ENCODE measurements around the gene LRG1.

DNA sequence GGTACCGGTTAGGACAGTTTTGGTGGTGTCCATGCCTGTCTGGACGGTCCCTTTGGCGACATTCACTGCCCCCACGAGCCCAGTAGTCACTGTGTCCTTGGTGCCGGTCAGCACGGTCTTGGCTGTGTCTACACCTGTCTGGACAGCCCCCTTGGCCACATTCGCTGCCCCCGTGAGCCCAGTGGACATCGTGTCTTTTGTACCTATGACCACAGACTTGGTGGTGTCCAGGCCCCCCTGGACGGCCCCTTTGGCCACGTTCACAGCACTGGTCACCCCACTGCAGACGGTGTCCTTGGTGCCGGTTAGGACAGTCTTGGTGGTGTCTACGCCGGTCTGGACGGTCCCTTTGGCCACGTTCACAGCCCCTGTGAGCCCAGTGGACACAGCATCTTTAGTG lies 27.8 kb downstream of the LRG1 start:
- TF ChIP-seq CTCF (IDR thresholded peaks at IDR 0.05) (no peak), NFATC4 (CRISPR knock-in tag; IDR thresholded peaks at IDR 0.05) (no peak), JUN (CRISPR knock-in tag; IDR thresholded peaks at IDR 0.05) (no peak)
- TF ChIP-seq, protein P1, sequence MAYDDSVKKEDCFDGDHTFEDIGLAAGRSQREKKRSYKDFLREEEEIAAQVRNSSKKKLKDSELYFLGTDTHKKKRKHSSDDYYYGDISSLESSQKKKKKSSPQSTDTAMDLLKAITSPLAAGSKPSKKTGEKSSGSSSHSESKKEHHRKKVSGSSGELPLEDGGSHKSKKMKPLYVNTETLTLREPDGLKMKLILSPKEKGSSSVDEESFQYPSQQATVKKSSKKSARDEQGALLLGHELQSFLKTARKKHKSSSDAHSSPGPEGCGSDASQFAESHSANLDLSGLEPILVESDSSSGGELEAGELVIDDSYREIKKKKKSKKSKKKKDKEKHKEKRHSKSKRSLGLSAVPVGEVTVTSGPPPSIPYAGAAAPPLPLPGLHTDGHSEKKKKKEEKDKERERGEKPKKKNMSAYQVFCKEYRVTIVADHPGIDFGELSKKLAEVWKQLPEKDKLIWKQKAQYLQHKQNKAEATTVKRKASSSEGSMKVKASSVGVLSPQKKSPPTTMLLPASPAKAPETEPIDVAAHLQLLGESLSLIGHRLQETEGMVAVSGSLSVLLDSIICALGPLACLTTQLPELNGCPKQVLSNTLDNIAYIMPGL (CRISPR knock-in tag; IDR thresholded peaks at IDR 0.05) = no peak

Data from WTC11 (cell line).